ENCODE data around the gene PSPH.
A peak's percentile ranks its signal among the peaks of the same experiment; 100 is the strongest.
"Not testable (repeated sequence)": the region's sequence is repeated elsewhere in the genome, so short reads cannot be mapped to it uniquely, and the experiment has no call there.

PSPH gene

DNA sequence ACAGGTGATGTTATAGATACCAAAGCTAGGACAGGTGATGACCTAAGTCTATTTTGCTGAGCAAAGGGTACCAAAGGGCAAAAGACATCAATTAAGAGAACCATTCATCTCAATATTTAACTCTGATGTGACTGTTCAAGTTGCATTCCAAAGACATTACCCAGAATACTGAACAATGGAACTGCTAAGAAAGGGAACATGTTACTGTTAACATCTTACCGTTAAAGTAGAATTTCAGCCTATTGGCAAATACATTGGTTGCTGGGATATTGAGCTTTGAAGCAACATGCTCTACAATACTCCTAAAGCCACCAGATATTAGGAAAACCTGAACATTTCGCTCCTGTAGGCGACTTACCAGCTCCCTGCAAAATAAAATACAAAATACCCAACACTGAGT, 34.2 kb downstream of the PSPH start:
- FAIRE-seq; DNase-seq (ENCODE audit: insufficient read length, low spot score): not testable (repeated sequence)

- no peak for FAIRE-seq
- no peak for DNase-seq (ENCODE audit: insufficient read length, low spot score)
Measured at GRCh38 chr7:56009695-56010094, 41.5 kb downstream of the PSPH start.

GRCh38 chr7:56007891-56008290, 43.4 kb downstream of the PSPH start:
- FAIRE-seq (no peak), DNase-seq (ENCODE audit: insufficient read length, low spot score) (no peak)

DNA sequence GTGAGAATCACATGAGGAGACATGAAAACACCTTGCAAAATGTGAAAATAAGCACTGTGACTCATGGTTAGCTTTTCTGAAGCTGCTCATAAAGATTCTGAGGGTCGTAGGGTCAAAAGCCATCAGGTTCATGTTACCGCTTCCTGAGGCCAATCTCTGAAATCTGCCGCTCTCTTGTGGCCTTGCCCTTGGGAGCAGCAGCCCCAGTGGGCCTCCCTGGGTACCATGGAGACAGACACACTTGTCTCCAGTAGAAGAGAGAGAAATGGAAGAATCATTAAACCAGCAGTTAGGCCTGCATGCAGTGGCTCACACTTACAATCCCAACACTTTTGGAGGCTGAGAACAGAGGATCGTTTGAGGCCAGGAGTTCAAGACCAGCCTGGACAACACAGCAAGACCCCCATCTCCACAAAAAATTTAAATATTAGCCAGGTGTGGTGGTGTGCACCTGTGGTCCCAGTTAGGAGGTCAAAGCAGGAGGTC, 44.0 kb downstream of the PSPH start:
- FAIRE-seq, result no peak
- no peak for DNase-seq (ENCODE audit: insufficient read length, low spot score)

GRCh38 chr7:56003749-56004148, 47.5 kb downstream of the PSPH start:
- no peak for FAIRE-seq

GRCh38 chr7:55996856-55997500, 54.3 kb downstream of the PSPH start:
- DNase-seq (ENCODE audit: insufficient read length, low spot score) (no peak), FAIRE-seq (no peak)

More at GRCh38 chr7:56003749-56004148, 47.5 kb downstream of the PSPH start:
- no peak for DNase-seq (ENCODE audit: insufficient read length, low spot score)

DNA sequence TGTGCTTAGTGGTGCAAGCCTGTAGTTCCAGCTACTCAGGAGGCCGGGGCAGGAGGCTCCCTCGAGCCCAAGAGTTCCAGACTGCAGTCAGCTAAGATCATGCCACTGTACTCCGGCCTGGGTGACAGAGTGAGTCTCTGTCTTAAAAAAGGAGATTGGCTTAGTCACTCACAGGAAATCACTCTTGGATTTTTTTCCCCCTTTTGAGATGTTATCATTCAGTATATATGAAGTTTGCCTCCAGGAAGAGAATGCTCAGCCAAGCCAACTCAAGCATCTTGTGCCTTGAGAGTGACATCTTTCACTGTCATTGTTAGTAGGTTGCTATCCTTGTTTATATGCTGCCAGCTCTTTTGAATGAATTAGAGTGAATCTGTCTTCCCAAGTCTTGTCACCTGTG, 58.9 kb downstream of the PSPH start:
- DNase-seq (ENCODE audit: insufficient read length, low spot score) (no peak), FAIRE-seq (no peak)

DNA sequence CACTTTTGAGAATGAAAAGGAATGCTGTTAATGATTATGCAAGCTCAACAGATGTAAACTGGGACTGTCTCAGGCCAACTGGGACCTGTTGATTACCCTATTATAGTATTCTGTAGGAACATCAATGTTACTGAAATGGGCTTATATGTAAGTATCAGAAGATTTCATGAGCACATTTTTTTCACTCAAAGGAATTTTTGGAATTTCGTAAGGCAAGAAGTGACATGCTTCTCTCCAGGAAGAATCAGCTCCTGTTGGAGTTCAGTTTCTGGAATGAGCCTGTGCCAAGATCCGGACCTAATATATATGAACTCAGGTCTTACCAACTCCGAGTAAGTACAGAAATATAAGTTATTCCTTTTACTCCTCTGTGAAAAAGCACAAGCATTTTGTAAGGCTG, 67.7 kb downstream of the PSPH start:
- no peak for FAIRE-seq

DNA sequence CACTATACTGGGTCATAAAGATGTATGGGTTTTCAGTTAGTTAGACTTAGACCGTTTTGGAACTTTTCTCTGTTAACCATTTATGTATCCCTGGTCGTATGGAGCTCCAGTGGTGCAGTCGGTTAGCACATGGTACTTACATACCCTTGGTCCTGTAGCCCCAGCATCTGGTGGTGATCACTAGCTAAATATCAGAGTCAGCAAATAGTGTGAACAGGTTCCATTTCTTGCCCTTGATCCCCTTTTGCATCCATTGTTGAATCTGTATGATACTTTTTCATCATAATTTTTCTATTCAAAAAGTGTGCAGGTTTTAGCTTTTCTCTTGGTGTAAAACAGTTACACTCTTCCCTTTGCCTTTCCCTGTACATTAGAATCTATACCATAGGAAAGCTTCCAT, 71.0 kb downstream of the PSPH start:
- DNase-seq (ENCODE audit: insufficient read length, low spot score) (no peak), FAIRE-seq (no peak)

More for the DNA sequence above, 67.7 kb downstream of the PSPH start:
- no peak for DNase-seq (ENCODE audit: insufficient read length, low spot score)

GRCh38 chr7:55977831-55978230, 73.4 kb downstream of the PSPH start:
- no peak for FAIRE-seq

DNA sequence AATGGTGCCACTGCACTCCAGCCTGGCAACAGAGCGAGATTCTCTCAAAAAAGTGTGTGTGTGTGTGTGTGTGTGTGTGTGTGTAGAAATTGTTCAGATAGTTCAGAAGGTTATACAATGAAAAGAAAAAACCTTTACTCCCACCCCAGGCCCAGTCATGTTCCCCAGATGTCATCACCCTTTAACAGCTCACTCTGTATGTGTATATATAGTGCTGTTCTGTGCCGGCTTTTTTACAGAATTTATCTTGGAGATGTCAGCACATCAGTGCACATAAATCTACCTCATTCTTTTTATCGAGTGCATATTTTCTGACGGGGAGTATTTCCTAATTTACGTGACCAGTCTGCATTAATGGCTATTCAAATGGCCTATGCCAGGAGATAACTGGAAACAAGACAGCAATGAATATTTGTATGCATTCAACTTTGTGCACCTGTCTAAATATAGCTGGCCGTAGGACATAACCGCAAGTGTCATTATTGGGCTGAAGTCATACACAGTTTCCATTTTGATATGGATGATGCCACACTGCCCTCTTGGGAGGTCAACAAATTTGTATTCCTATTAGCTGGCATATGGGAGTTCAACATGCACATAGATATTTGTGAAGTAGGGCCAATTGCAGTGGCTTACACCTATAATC, 75.1 kb downstream of the PSPH start:
- FAIRE-seq (no peak), DNase-seq (ENCODE audit: insufficient read length, low spot score) (no peak)

More at GRCh38 chr7:55977831-55978230, 73.4 kb downstream of the PSPH start:
- no peak for DNase-seq (ENCODE audit: insufficient read length, low spot score)

- DNase-seq (ENCODE audit: insufficient read length, low spot score), result no peak
- FAIRE-seq, result no peak
Measured at GRCh38 chr7:55973747-55974250, 77.4 kb downstream of the PSPH start.

- DNase-seq (ENCODE audit: insufficient read length, low spot score) (no peak), FAIRE-seq (no peak)
Measured at GRCh38 chr7:55970978-55971377, 80.3 kb downstream of the PSPH start.

- DNase-seq (ENCODE audit: insufficient read length, low spot score), result no peak
- FAIRE-seq, result no peak
Measured at GRCh38 chr7:55970561-55970960, 80.7 kb downstream of the PSPH start.

- DNase-seq (ENCODE audit: insufficient read length, low spot score) (no peak), FAIRE-seq (no peak)
Measured at GRCh38 chr7:55969391-55969790, 81.9 kb downstream of the PSPH start.

GRCh38 chr7:55966851-55967250, 84.4 kb downstream of the PSPH start:
- no peak for FAIRE-seq
- DNase-seq (ENCODE audit: insufficient read length, low spot score), result no peak

DNA sequence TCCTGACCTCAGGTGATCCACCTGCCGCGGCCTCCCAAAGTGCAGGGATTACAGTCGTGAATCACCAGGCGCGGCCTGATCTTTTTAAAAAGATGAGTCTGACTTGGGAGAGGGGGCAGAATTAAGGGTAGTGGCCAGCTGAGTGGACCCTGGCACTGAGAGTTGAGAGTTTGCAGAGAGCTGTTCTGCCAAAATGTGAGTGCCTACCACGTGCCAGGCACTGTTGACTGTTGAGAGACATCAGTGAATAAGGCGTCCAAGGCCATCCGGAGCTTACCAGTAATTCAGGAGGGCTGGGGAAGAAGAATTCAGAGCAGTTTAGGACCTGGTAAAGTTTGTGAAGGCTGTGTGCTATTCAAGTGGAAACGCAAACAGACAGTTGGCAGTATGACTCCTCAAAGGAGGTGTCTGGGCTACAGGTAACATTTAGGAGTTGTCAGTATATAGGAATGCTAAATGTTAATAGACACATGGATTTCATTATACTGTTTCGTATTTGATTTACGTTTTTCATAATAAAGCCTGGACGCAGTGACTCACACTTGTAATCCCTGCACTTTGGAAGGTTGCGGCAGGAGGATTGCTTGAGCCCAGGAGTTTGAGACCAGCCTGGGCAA, 85.3 kb downstream of the PSPH start:
- no peak for FAIRE-seq
- no peak for DNase-seq (ENCODE audit: insufficient read length, low spot score)

- no peak for FAIRE-seq
- no peak for DNase-seq (ENCODE audit: insufficient read length, low spot score)
Measured at GRCh38 chr7:55965100-55965470, 86.2 kb downstream of the PSPH start.

GRCh38 chr7:55964261-55965099, 86.8 kb downstream of the PSPH start, which contains the start of gene NIPSNAP2:
Gene NIPSNAP2, plus strand, starts transcription at chr7:55964585. Its CDS starts 25 bp downstream, at chr7:55964610.
- no peak for FAIRE-seq
- DNase-seq (ENCODE audit: insufficient read length, low spot score), result peak; percentile 81

GRCh38 chr7:55963584-55964168, 87.6 kb downstream of the PSPH start:
- DNase-seq (ENCODE audit: insufficient read length, low spot score) (no peak), FAIRE-seq (no peak)
